Spleen (tissue), 7 donors: ENCODE measurements around the gene NTRK2.

Experiments
- CTCF ChIP-seq, 11 experiments: fragments of 200-600 bp in 7 of 11; fragments of 450-650 bp in 4 of 11; sonication (generic) in 4 of 11; IDR thresholded peaks in 8 of 11; conservative IDR thresholded peaks in 3 of 11; 1 replicate in 7 of 11; 2 replicates in 4 of 11; pipeline versions ENCODE4 v1.4.0 to v1.8.0; 2016 to 2021; ENCODE audit warnings: antibody characterized with exemption in 11 of 11, inconsistent platforms in 4 of 11, mild to moderate bottlenecking in 1 of 11
- POLR2A ChIP-seq, 3 donors: fragments of 450-650 bp; IDR thresholded peaks; one replicate each; pipeline ENCODE4 v1.5.1; 2017; ENCODE audit warnings: antibody characterized with exemption in 3 of 3, mild to moderate bottlenecking in 1 of 3
- POLR2AphosphoS5 ChIP-seq, 3 donors: sonication (generic); formaldehyde crosslinking; IDR thresholded peaks; one replicate each; pipeline ENCODE4 v1.5.1; 2017; ENCODE audit warnings: antibody characterized with exemption in 3 of 3
- donor health status: DM: no; HTN: no; CAD: no; lungs with moderate emphysema.
- donor health status: DM: no; HTN: no; CAD: no.
- donor health status: DM: no; HTN: no; CAD: no.

- TF ChIP-seq CTCF (IDR thresholded peaks at IDR 0.05 in 8 of 11, conservative IDR thresholded peaks at IDR 0.05 in 3 of 11) (no peak), POLR2AphosphoS5 (IDR thresholded peaks at IDR 0.05) (no peak), POLR2A (IDR thresholded peaks at IDR 0.05) (no peak)
These were observed 154.1 kb downstream of the NTRK2 start for GRCh38 chr9:84823421-84824271.
